Calu3 (cell line): ENCODE results near the gene HDAC4. TPM values are rescaled to one million over a fixed set of nuclear protein-coding genes. Genes with fewer than 3 reads are reported as not detected.

ENCODE experiments used
- BruUV-seq: library from RNA; stranded (reverse); fragments of 400-500 nt; replicated peaks from 2 replicates; lab custom pipeline; 2021; lab: Mats Ljungman, UMichigan
- CTCF ChIA-PET: fragments of 300-600 bp; sonication (Branson Sonifier 250); formaldehyde crosslinking; loops from one replicate; lab custom pipeline; 2022; ENCODE audit warnings: antibody characterized with exemption; lab: Charles Lee
- DNase-seq: peaks from one replicate; pipeline ENCODE4 v3.0.0; 2022
- H3K27ac Mint-ChIP-seq: one replicate; pipeline ENCODE4 v1.8.0; 2022; ENCODE audit warnings: mixed read lengths; ENCODE audit not compliant: unreplicated experiment
- H3K27me3 Mint-ChIP-seq: one replicate; pipeline ENCODE4 v1.8.0; 2022; ENCODE audit warnings: mixed read lengths; ENCODE audit not compliant: unreplicated experiment
- H3K36me3 Mint-ChIP-seq: one replicate; pipeline ENCODE4 v1.8.0; 2022; ENCODE audit warnings: mild to moderate bottlenecking, moderate library complexity, mixed read lengths; ENCODE audit not compliant: insufficient read depth, unreplicated experiment
- H3K4me1 Mint-ChIP-seq: one replicate; pipeline ENCODE4 v1.8.0; 2022; ENCODE audit warnings: mild to moderate bottlenecking, low read depth, mixed read lengths; ENCODE audit not compliant: unreplicated experiment
- H3K4me3 Mint-ChIP-seq: one replicate; pipeline ENCODE4 v1.8.0; 2022; ENCODE audit warnings: mild to moderate bottlenecking, low read depth, moderate library complexity, mixed read lengths; ENCODE audit not compliant: unreplicated experiment
- H3K9me3 Mint-ChIP-seq: one replicate; pipeline ENCODE4 v1.8.0; 2022; ENCODE audit warnings: low read depth, mixed read lengths; ENCODE audit not compliant: unreplicated experiment
- intact Hi-C: fragments of 100-400 bp; cut with micrococcal nuclease; formaldehyde crosslinking; loops from one replicate; pipeline ENCODE4 v1.10.0; 2022; ENCODE audit not compliant: unreplicated experiment
- total RNA-seq: library from RNA; stranded (reverse); gene quantifications from 2 replicates; pipeline ENCODE4 v1.2.3, GENCODE V29; 2022
- TF ChIP-seq, protein P1 (sequence below): fragments of 200-600 bp; IDR thresholded peaks from one replicate; pipeline ENCODE4 v1.8.0; 2022; ENCODE audit warnings: antibody characterized with exemption; ENCODE audit not compliant: unreplicated experiment

HDAC4 gene
- total RNA-seq, 1 experiment from 2014 or later, result 39.6 TPM

DNA sequence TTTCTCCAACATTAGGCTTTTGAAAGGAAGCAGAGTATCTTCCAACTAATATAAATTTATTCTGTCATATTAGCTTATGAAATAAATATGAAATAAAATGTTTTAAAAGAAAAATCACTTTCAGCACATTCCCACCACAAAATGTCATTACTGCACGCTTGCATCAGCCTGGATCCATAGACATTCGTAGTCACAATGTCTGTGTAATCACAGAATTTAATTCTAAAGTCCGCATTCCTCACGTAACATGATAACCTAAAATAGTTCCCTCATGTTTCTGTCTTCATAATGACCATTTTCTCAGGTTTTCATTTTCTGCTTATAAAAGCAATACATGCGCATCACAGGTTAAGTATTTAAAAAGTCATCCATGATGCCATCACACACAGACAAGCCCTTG is 47.1 kb downstream of the HDAC4 start:
- H3K36me3 Mint-ChIP-seq, result peaks cover 6% of the 10 kb centered on the region
- BruUV-seq, result no TSS peak
- intact Hi-C loops, result no loop called here
- H3K27ac Mint-ChIP-seq, result no peak overlapping the region
- CTCF ChIA-PET, result interaction anchor here (0.7 kb wide), 1 partner anchor 10 kb away, joined by 7 read pairs; no protein-coding TSS in a partner anchor
- no peak for DNase-seq
- H3K27me3 Mint-ChIP-seq, result no peaks in the 10 kb centered on the region
- H3K9me3 Mint-ChIP-seq, result peaks cover 5% of the 10 kb centered on the region
- H3K4me1 Mint-ChIP-seq, result no peaks in the 10 kb centered on the region
- TF ChIP-seq, protein P1, sequence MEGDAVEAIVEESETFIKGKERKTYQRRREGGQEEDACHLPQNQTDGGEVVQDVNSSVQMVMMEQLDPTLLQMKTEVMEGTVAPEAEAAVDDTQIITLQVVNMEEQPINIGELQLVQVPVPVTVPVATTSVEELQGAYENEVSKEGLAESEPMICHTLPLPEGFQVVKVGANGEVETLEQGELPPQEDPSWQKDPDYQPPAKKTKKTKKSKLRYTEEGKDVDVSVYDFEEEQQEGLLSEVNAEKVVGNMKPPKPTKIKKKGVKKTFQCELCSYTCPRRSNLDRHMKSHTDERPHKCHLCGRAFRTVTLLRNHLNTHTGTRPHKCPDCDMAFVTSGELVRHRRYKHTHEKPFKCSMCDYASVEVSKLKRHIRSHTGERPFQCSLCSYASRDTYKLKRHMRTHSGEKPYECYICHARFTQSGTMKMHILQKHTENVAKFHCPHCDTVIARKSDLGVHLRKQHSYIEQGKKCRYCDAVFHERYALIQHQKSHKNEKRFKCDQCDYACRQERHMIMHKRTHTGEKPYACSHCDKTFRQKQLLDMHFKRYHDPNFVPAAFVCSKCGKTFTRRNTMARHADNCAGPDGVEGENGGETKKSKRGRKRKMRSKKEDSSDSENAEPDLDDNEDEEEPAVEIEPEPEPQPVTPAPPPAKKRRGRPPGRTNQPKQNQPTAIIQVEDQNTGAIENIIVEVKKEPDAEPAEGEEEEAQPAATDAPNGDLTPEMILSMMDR, result no peak
- no peak overlapping the region for H3K4me3 Mint-ChIP-seq

DNA sequence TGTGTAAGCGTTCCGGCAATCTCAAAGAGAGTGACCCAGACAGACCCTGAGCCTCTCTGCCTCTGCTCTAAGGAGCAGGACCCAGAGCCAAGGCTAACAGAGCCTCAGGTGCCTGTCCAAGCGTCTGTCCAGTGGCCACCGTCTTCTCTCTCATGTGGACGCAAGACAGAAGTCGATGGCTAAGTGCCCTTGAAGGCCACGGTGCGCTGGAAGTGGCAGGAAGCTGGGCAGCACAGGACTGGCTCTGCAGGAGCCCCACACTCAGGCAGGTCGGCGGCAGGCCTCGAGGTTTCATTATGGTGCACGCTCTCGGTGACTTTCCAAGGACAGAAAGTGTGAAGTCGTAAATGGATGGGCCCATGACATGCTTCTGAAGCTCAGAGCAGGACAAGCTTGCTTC is 49.1 kb downstream of the HDAC4 start:
- H3K9me3 Mint-ChIP-seq, result peaks cover 5% of the 10 kb centered on the region
- DNase-seq, result no peak
- CTCF ChIA-PET, result no interaction called here
- no peak overlapping the region for H3K4me3 Mint-ChIP-seq
- no peak overlapping the region for H3K27ac Mint-ChIP-seq
- intact Hi-C loops, result no loop called here
- H3K36me3 Mint-ChIP-seq, result peaks cover 6% of the 10 kb centered on the region
- TF ChIP-seq, protein P1, result no peak
- no TSS peak for BruUV-seq
- no peaks in the 10 kb centered on the region for H3K27me3 Mint-ChIP-seq
- H3K4me1 Mint-ChIP-seq, result no peaks in the 10 kb centered on the region

DNA sequence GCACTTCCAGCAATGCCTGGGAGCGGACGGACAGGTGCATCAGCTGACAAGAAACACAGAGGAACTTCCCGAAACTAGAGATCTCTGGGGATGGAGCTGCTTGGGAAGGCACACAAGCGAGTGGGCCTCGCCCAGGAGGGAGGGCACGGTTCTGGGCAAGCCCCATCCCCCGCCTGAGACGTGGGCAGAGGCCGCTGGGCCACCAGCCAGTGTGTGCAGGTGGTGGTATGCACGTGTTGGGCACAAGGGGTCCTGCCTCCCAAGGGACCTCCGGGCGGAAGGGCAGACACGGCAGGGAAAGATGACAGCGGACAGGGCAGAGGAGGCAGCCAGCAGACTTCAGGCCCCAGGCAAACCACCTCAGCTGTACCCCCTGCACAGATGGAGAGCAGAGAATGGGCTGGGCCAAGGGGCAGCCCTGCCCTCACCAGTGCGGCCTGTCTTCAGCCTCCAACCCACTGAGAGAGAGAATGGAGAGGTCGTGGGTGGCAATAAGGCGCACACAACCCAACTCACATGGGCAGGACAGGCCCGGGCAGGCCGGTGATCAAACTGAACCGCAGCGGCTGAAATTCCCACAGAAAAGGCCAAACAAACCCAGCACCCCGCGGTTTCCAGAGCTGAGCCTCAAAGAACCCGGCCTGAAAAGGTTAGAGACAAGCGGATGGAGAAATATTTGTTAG is 51.2 kb downstream of the HDAC4 start:
- DNase-seq, result no peak
- Mint-ChIP-seq H3K36me3 (peaks cover 6% of the 10 kb centered on the region), H3K4me3 (no peak overlapping the region), H3K4me1 (no peaks in the 10 kb centered on the region), H3K9me3 (no peaks in the 10 kb centered on the region), H3K27me3 (no peaks in the 10 kb centered on the region), H3K27ac (no peak overlapping the region)
- no TSS peak for BruUV-seq
- intact Hi-C loops, result no loop called here
- CTCF ChIA-PET, result no interaction called here
- TF ChIP-seq, protein P1, result no peak

DNA sequence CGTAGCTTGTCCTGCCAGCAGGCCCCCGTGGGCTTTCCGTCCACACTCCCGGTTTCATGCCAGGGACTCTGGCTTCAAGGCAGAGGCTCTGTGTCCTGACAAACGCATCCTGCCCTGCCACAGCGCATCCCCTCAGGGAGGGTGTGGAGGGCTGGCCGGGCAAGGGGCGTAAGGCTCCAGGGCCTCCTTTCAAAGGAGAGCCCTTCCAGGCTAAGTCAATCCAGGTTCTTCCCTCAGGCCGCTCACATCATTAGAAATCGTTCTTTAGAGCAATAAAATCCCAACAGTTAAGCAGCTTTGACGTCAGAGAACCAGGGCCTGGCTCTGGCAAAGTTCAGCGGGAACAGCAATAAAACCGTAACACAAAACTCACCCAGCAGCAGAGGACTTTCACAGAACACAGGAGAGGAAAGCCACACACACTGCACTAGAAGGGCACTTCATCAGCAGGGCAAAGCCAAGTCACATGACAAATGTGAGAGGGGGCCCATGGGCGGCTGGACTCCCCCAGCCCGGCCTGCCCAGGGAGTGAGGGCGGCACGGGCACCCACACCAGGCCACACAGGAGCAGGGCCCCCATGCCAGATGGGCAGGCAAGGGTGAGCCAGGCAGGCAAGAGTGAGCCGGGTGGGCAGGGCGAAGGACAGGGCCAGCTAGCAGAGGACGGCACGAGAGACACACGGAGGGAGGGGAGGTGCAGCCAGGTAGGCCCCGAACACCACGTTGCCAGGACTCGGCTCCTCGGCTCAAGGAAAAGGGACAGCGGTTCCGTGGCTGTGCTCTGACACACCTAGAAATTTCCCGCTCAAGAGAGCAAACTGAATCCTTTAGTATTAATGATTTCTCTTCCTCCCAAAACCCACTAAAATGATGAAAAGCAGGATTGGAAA is 52.0 kb downstream of the HDAC4 start:
- H3K4me3 Mint-ChIP-seq, result no peak overlapping the region
- peaks cover 6% of the 10 kb centered on the region for H3K36me3 Mint-ChIP-seq
- no TSS peak for BruUV-seq
- no peaks in the 10 kb centered on the region for H3K27me3 Mint-ChIP-seq
- CTCF ChIA-PET, result no interaction called here
- intact Hi-C loops, result no loop called here
- TF ChIP-seq, protein P1, result no peak
- DNase-seq, result no peak
- H3K4me1 Mint-ChIP-seq, result no peaks in the 10 kb centered on the region
- H3K27ac Mint-ChIP-seq, result no peak overlapping the region
- no peaks in the 10 kb centered on the region for H3K9me3 Mint-ChIP-seq
